Astrocyte of the hippocampus (primary cell): Measurements from ENCODE around the gene HDAC3.
A peak's percentile ranks its signal among the peaks of the same experiment; 100 is the strongest.
"Not testable (repeated sequence)": the region's sequence is repeated elsewhere in the genome, so short reads cannot be mapped to it uniquely, and the experiment has no call there.

Experiments used
- DNase-seq: peaks from one replicate; pipeline ENCODE4 v3.0.0; 2011; ENCODE audit warnings: low read depth, low spot score

HDAC3 gene

GRCh38 chr5:141634720-141635119 lies 1.9 kb downstream of the HDAC3 start:
- DNase-seq, result no peak

- no peak for DNase-seq
Observed at GRCh38 chr5:141633871-141634561, 2.6 kb downstream of the HDAC3 start.

- DNase-seq, result no peak
Observed at GRCh38 chr5:141632650-141633049, 4.0 kb downstream of the HDAC3 start.

GRCh38 chr5:141630570-141631140 lies 6.0 kb downstream of the HDAC3 start:
- DNase-seq, result no peak

GRCh38 chr5:141628175-141628788 lies 8.4 kb downstream of the HDAC3 start:
- DNase-seq, result no peak

GRCh38 chr5:141623611-141624010 lies 13.0 kb downstream of the HDAC3 start:
- no peak for DNase-seq

- DNase-seq, result no peak
Observed at GRCh38 chr5:141623186-141623585, 13.5 kb downstream of the HDAC3 start.

- peak; percentile 99 for DNase-seq
Observed at GRCh38 chr5:141618804-141619554, 17.7 kb downstream of the HDAC3 start, which contains the start of gene DIAPH1. DIAPH1 (minus strand) TSS chr5:141619000; CDS start chr5:141618914, 86 bp downstream.

GRCh38 chr5:141618030-141618803 lies 18.4 kb downstream of the HDAC3 start:
- DNase-seq, result peak; percentile 64

- peak; percentile 23 for DNase-seq
Observed at GRCh38 chr5:141617682-141618029, 19.0 kb downstream of the HDAC3 start.

- no peak for DNase-seq
Observed at GRCh38 chr5:141617128-141617527, 19.5 kb downstream of the HDAC3 start.

- DNase-seq, result no peak
Observed at GRCh38 chr5:141615991-141616720, 20.5 kb downstream of the HDAC3 start.

GRCh38 chr5:141613344-141613743 lies 23.3 kb downstream of the HDAC3 start:
- no peak for DNase-seq

GRCh38 chr5:141611289-141611688 lies 25.4 kb downstream of the HDAC3 start:
- no peak for DNase-seq

GRCh38 chr5:141609921-141610320 lies 26.7 kb downstream of the HDAC3 start:
- DNase-seq, result not testable (repeated sequence)

- DNase-seq, result no peak
Observed at GRCh38 chr5:141609044-141609443, 27.6 kb downstream of the HDAC3 start.

GRCh38 chr5:141608557-141608956 lies 28.1 kb downstream of the HDAC3 start:
- no peak for DNase-seq

- no peak for DNase-seq
Observed at GRCh38 chr5:141608046-141608445, 28.6 kb downstream of the HDAC3 start.

GRCh38 chr5:141605523-141606277 lies 30.9 kb downstream of the HDAC3 start:
- DNase-seq, result no peak
